ENCODE measurements around the gene GOLGA6L2.

DNA sequence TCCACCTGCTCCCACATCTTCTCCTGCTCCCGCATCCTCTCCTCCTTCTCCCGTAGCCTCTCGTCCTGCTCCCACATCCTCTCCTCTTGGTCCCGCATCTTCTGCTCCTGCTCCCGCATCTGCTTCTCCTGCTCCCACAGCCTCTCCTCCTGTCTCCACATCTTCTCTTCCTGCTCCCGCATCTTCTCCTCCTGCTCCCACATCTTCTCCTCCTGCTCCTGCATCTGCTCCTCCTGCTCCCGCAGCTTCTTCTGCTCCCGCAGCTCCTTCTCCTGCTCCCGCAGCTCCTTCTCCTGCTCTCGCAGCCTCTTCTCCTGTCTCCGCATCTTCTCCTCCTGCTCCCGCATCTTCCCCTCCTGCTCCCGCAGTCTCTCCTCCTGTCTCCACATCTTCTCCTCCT, 5.8 kb downstream of the GOLGA6L2 start:
- TF ChIP-seq CTCF (IDR thresholded peaks at IDR 0.05; ENCODE audit: borderline replicate concordance, extremely low read depth, low read length, poor library complexity, severe bottlenecking) (no peak), EZH2 (IDR thresholded peaks at IDR 0.05; ENCODE audit: borderline replicate concordance, low read depth, low read length, severe bottlenecking) (no peak)

All from DND-41 (cell line).